Measurements from ENCODE around the gene WNT16. TPM values are rescaled to one million over a fixed set of nuclear protein-coding genes. Genes with fewer than 3 reads are reported as not detected.
"Not testable (repeated sequence)": the region's sequence is repeated elsewhere in the genome, so short reads cannot be mapped to it uniquely, and the experiment has no call there.

WNT16 gene
- total RNA-seq, 1 donor from 2014 or later: 0.49 TPM

DNA sequence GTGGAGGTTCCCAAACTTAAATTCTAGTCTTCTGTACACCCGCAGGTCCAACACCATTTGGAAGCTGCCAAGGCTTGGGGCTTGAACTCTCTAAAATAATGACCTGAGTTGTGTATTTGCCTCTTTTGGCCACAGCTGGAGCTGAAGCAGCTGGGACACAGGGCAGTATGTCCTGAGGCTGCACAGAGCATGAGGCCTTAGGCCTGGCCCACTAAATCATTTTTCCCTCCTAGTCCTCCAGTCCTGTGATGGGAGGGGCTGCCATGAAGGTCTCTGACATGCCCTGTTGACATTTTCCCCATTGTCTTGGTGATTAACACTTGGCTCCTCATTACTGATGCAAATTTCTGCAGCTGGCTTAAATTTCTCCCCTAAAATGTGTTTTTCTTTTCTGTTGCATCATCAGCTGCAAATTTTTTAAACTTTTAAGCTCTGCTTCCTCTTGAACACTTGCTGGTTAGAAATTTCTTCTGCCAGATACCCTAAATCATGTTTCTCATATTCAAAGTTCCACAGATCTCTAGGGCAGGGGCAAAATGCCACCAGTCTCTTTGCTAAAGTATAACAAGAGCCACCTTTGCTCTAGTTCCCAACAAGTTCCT, 43.6 kb upstream of the WNT16 start:
- H3K4me3 Mint-ChIP-seq: no peak overlapping the region
- H3K27me3 Mint-ChIP-seq (ENCODE audit: low read depth): no peaks in the 10 kb centered on the region
- H3K4me1 Mint-ChIP-seq: no peaks in the 10 kb centered on the region
- H3K27ac Mint-ChIP-seq: no peak overlapping the region
- peaks cover 18% of the 10 kb centered on the region for H3K36me3 Mint-ChIP-seq
- TF ChIP-seq CTCF (IDR thresholded peaks at IDR 0.05; ENCODE audit: unreplicated experiment): no peak
- H3K9me3 Mint-ChIP-seq: peaks cover 21% of the 10 kb centered on the region
- no peak for DNase-seq (ENCODE audit: low spot score in 2 of 2, unreplicated experiment in 2 of 2)

GRCh38 chr7:121286186-121286585, 42.6 kb upstream of the WNT16 start:
- no peak for TF ChIP-seq CTCF (IDR thresholded peaks at IDR 0.05; ENCODE audit: unreplicated experiment)
- Mint-ChIP-seq H3K27ac (no peak overlapping the region), H3K9me3 (peaks cover 24% of the 10 kb centered on the region), H3K27me3 (ENCODE audit: low read depth) (no peaks in the 10 kb centered on the region), H3K4me3 (no peak overlapping the region), H3K4me1 (no peaks in the 10 kb centered on the region), H3K36me3 (peaks cover 20% of the 10 kb centered on the region)
- DNase-seq (ENCODE audit: low spot score in 2 of 2, unreplicated experiment in 2 of 2): no peak

DNA sequence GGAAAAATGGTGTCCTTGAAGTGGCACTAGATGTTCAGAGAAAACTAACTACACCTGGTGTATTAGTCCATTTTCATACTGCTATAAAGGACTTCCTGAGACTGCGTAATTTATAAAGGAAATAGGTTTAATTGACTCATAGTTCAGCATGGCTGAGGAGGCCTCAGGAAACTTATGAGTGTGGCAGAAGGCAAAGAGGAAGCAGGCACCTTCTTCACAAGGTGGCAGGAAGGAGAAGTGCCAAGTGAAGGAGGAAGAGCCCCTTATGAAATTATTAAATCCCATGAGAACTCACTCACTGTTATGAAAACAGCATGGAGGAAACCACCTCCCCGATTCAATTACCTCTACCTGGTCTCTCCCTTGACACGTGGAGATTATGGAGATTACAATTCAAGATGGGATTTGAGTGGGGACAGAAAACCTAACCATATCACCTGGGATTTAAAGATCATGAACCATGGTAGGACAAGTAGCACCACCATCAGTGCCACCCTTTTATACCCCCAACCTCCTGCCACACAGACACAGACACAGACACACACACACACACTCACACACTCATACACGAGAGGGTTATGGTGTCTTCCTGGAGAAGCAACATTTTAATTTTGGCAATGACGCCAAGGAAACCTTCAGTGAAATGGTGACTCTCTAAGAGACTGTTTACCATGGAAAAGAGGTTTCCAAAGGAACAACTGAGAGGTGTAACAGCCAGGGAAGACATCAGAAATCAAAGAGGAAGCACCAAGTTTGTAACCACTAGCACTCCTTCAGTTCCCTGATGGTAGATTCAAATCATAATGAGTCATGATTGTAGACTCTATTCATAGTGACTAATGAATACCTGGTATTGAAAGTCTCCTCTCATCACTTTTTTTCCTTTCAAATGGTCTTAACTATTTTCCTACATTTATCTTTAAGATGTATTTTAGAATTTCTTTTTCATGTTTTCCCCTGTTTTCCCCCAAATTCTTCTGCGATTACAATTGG, 41.8 kb upstream of the WNT16 start:
- H3K4me1 Mint-ChIP-seq: no peaks in the 10 kb centered on the region
- H3K27ac Mint-ChIP-seq: no peak overlapping the region

GRCh38 chr7:121288894-121289293, 39.9 kb upstream of the WNT16 start:
- no peak overlapping the region for H3K27ac Mint-ChIP-seq
- no peak for DNase-seq (ENCODE audit: low spot score in 2 of 2, unreplicated experiment in 2 of 2)

More for the DNA sequence above, 41.8 kb upstream of the WNT16 start:
- no peak for DNase-seq (ENCODE audit: low spot score in 2 of 2, unreplicated experiment in 2 of 2)
- TF ChIP-seq CTCF (IDR thresholded peaks at IDR 0.05; ENCODE audit: unreplicated experiment): no peak
- no peak overlapping the region for H3K4me3 Mint-ChIP-seq
- H3K27me3 Mint-ChIP-seq (ENCODE audit: low read depth): no peaks in the 10 kb centered on the region
- peaks cover 24% of the 10 kb centered on the region for H3K36me3 Mint-ChIP-seq
- H3K9me3 Mint-ChIP-seq: peaks cover 32% of the 10 kb centered on the region

GRCh38 chr7:121289930-121290329, 38.9 kb upstream of the WNT16 start:
- Mint-ChIP-seq H3K9me3 (peaks cover 31% of the 10 kb centered on the region), H3K36me3 (peaks cover 21% of the 10 kb centered on the region)
- H3K4me3 Mint-ChIP-seq; H3K27ac Mint-ChIP-seq; H3K27me3 Mint-ChIP-seq (ENCODE audit: low read depth); H3K4me1 Mint-ChIP-seq; DNase-seq (ENCODE audit: low spot score in 2 of 2, unreplicated experiment in 2 of 2): not testable (repeated sequence)

More at GRCh38 chr7:121288894-121289293, 39.9 kb upstream of the WNT16 start:
- H3K36me3 Mint-ChIP-seq: peaks cover 27% of the 10 kb centered on the region
- H3K4me3 Mint-ChIP-seq: no peak overlapping the region
- no peaks in the 10 kb centered on the region for H3K4me1 Mint-ChIP-seq
- H3K27me3 Mint-ChIP-seq (ENCODE audit: low read depth): peaks cover 7% of the 10 kb centered on the region
- peaks cover 34% of the 10 kb centered on the region for H3K9me3 Mint-ChIP-seq
- no peak for TF ChIP-seq CTCF (IDR thresholded peaks at IDR 0.05; ENCODE audit: unreplicated experiment)

- Mint-ChIP-seq H3K9me3 (peaks cover 14% of the 10 kb centered on the region), H3K27ac (no peak overlapping the region), H3K36me3 (peaks cover 11% of the 10 kb centered on the region), H3K4me1 (peaks cover 13% of the 10 kb centered on the region), H3K27me3 (ENCODE audit: low read depth) (peaks cover 8% of the 10 kb centered on the region), H3K4me3 (no peak overlapping the region)
- no peak for TF ChIP-seq CTCF (IDR thresholded peaks at IDR 0.05; ENCODE audit: unreplicated experiment)
- no peak for DNase-seq (ENCODE audit: low spot score in 2 of 2, unreplicated experiment in 2 of 2)
Observed at GRCh38 chr7:121294448-121294992, 34.3 kb upstream of the WNT16 start.

Data from mesothelial cell of epicardium (in vitro differentiated cells).